H1 (cell line): Measurements from ENCODE around the gene ZYG11B. TPM values are rescaled to one million over a fixed set of nuclear protein-coding genes. Genes with fewer than 3 reads are reported as not detected.

Source experiments
- CTCF ChIA-PET: fragments of 300-600 bp; sonication (Branson Sonifier 250); formaldehyde crosslinking; loops from one replicate; lab custom pipeline; 2021; ENCODE audit not compliant: partially characterized antibody; lab: Charles Lee
- POLR2A ChIA-PET: fragments of 300-600 bp; sonication (Branson Sonifier 250); formaldehyde crosslinking; loops from one replicate; lab custom pipeline; 2021; ENCODE audit warnings: inconsistent platforms; ENCODE audit not compliant: partially characterized antibody; lab: Charles Lee
- DNase-seq, 2 experiments: peaks; one replicate each; pipeline versions ENCODE4 v3.0.0 to v3.0.0-alpha.2; 2010 to 2022; ENCODE audit warnings: low spot score in 2 of 2, low read depth in 1 of 2, mixed read lengths in 1 of 2
- FAIRE-seq: peaks from 2 replicates; lab custom pipeline; 2011; peaks lifted over from hg19 to GRCh38; lab: Jason Lieb, UNC
- H2AFZ ChIP-seq: 2 replicates; pipeline ENCODE4 v1.8.1; 2012; ENCODE audit warnings: low read length, inconsistent platforms
- H2AK5ac ChIP-seq: 2 replicates; pipeline ENCODE4 v1.6.1; 2013; ENCODE audit warnings: low read depth, low read length
- H2BK120ac ChIP-seq: replicated peaks from 2 replicates; pipeline ENCODE3; 2013; ENCODE audit warnings: low read depth, low read length, inconsistent platforms
- H2BK12ac ChIP-seq: 2 replicates; pipeline ENCODE4 v1.6.1; 2013; ENCODE audit warnings: low read depth, low read length
- H2BK15ac ChIP-seq: 2 replicates; pipeline ENCODE4 v1.6.1; 2013; ENCODE audit warnings: low read length
- H2BK20ac ChIP-seq: 2 replicates; pipeline ENCODE4 v1.6.1; 2013; ENCODE audit warnings: low read length
- H2BK5ac ChIP-seq: 2 replicates; pipeline ENCODE4 v1.6.1; 2013; ENCODE audit warnings: low read depth, low read length
- H3K14ac ChIP-seq: 2 replicates; pipeline ENCODE4 v1.6.1; 2013; ENCODE audit warnings: inconsistent platforms; ENCODE audit not compliant: insufficient read length
- H3K18ac ChIP-seq: 2 replicates; pipeline ENCODE4 v1.6.1; 2013; ENCODE audit warnings: low read length; ENCODE audit errors: extremely low read depth
- H3K23ac ChIP-seq: 2 replicates; pipeline ENCODE4 v1.6.1; 2013; ENCODE audit warnings: inconsistent platforms; ENCODE audit not compliant: insufficient read length
- H3K23me2 ChIP-seq: 2 replicates; pipeline ENCODE4 v1.6.1; 2013; ENCODE audit warnings: low read depth, low read length
- H3K27ac ChIP-seq: 2 replicates; pipeline ENCODE4 v1.6.1; 2011; ENCODE audit warnings: low read depth, low read length, inconsistent platforms
- H3K27me3 ChIP-seq, 4 experiments: replicated peaks in 1 of 4; 1 replicate in 1 of 4; 2 replicates in 3 of 4; pipeline versions ENCODE4 v1.6.1 to v1.8.1; 2011 to 2013; ENCODE audit warnings: low read length in 3 of 4, mild to moderate bottlenecking in 3 of 4, inconsistent platforms in 2 of 4, mixed read lengths in 2 of 4, moderate library complexity in 1 of 4; ENCODE audit not compliant: control insufficient read depth in 3 of 4, insufficient read depth in 3 of 4; ENCODE audit errors: extremely low read depth in 1 of 4
- H3K36me3 ChIP-seq, 4 experiments: 2 replicates each; pipeline versions ENCODE4 v1.6.1 to v1.8.1; 2011 to 2013; ENCODE audit warnings: mild to moderate bottlenecking in 4 of 4, low read length in 3 of 4, moderate library complexity in 2 of 4, control low read depth in 1 of 4, inconsistent platforms in 1 of 4; ENCODE audit not compliant: insufficient read depth in 4 of 4, control insufficient read depth in 2 of 4
- H3K4ac ChIP-seq: replicated peaks from 2 replicates; pipeline ENCODE3; 2013; ENCODE audit warnings: low read length, low read depth, mixed read lengths, inconsistent platforms; ENCODE audit not compliant: insufficient read length
- H3K4me1 ChIP-seq, 4 experiments: replicated peaks in 1 of 4; 1 replicate in 1 of 4; 2 replicates in 3 of 4; pipeline versions ENCODE4 v1.6.1 to v1.8.1; 2011 to 2013; ENCODE audit warnings: low read length in 3 of 4, inconsistent platforms in 2 of 4, mixed read lengths in 1 of 4; ENCODE audit not compliant: insufficient read depth in 4 of 4, control insufficient read depth in 3 of 4
- H3K4me2 ChIP-seq, 2 experiments: 2 replicates each; pipeline versions ENCODE4 v1.6.1 to v1.8.1; 2011 to 2013; ENCODE audit warnings: low read depth in 2 of 2, low read length in 2 of 2, control low read depth in 1 of 2, inconsistent platforms in 1 of 2, mild to moderate bottlenecking in 1 of 2; ENCODE audit not compliant: insufficient read depth in 1 of 2
- H3K4me3 ChIP-seq, 4 experiments: fragments of 200-600, 300-600 bp in 1 of 4; sonication (generic), shearing (Covaris generic), sonication (Bioruptor Twin) in 1 of 4; 2 replicates each; pipeline versions ENCODE4 v1.5.1 to v1.8.1; 2011 to 2016; ENCODE audit warnings: low read length in 4 of 4, low read depth in 3 of 4, control low read depth in 2 of 4, inconsistent platforms in 2 of 4, mild to moderate bottlenecking in 2 of 4, mixed read lengths in 1 of 4, moderate library complexity in 1 of 4; ENCODE audit not compliant: insufficient read depth in 2 of 4; ENCODE audit errors: extremely low read depth in 1 of 4
- H3K56ac ChIP-seq: replicated peaks from 2 replicates; pipeline ENCODE3; 2013; ENCODE audit warnings: low read depth, mild to moderate bottlenecking, mixed read lengths, low read length, inconsistent platforms; ENCODE audit not compliant: insufficient read length
- H3K79me1 ChIP-seq: 2 replicates; pipeline ENCODE4 v1.6.1; 2013; ENCODE audit warnings: low read depth, low read length, control low read depth
- H3K79me2 ChIP-seq, 2 experiments: 2 replicates each; pipeline versions ENCODE4 v1.6.1 to v1.8.1; 2012 to 2013; ENCODE audit warnings: low read length in 2 of 2, mild to moderate bottlenecking in 2 of 2, inconsistent platforms in 1 of 2; ENCODE audit not compliant: insufficient read depth in 2 of 2, control insufficient read depth in 1 of 2
- H3K9ac ChIP-seq, 4 experiments: replicated peaks in 1 of 4; 1 replicate in 1 of 4; 2 replicates in 3 of 4; pipeline versions ENCODE4 v1.6.1 to v1.8.1; 2011 to 2013; ENCODE audit warnings: low read depth in 3 of 4, low read length in 3 of 4, control low read depth in 2 of 4, mild to moderate bottlenecking in 2 of 4, moderate library complexity in 2 of 4, inconsistent platforms in 1 of 4; ENCODE audit errors: extremely low read depth in 1 of 4
- H3K9me3 ChIP-seq, 2 experiments: 2 replicates each; pipeline versions ENCODE4 v1.6.1 to v1.8.1; 2012 to 2013; ENCODE audit warnings: mild to moderate bottlenecking in 2 of 2, moderate library complexity in 2 of 2, control low read depth in 1 of 2, inconsistent platforms in 1 of 2, low read depth in 1 of 2, low read length in 1 of 2, mixed read lengths in 1 of 2; ENCODE audit not compliant: insufficient read depth in 2 of 2
- H4K20me1 ChIP-seq, 2 experiments: replicated peaks in 1 of 2; 2 replicates each; pipeline versions ENCODE3 to v1.8.1; 2011 to 2013; ENCODE audit warnings: inconsistent platforms in 2 of 2, low read length in 2 of 2, mild to moderate bottlenecking in 1 of 2; ENCODE audit not compliant: insufficient read depth in 2 of 2, control insufficient read depth in 1 of 2
- H4K5ac ChIP-seq: 2 replicates; pipeline ENCODE4 v1.6.1; 2013; ENCODE audit warnings: low read length, low read depth, mixed read lengths, inconsistent platforms; ENCODE audit not compliant: insufficient read length
- H4K8ac ChIP-seq: 2 replicates; pipeline ENCODE4 v1.8.0; 2013; ENCODE audit warnings: mild to moderate bottlenecking, moderate library complexity, low read length, inconsistent platforms; ENCODE audit not compliant: insufficient read depth; ENCODE audit errors: extremely low read depth
- H4K91ac ChIP-seq: replicated peaks from 2 replicates; pipeline ENCODE3; 2013; ENCODE audit warnings: low read length, mixed read lengths, inconsistent platforms; ENCODE audit not compliant: insufficient read length
- ASH2L ChIP-seq: fragments of 200-600, 300-600 bp; sonication (generic); IDR thresholded peaks from one replicate; pipeline ENCODE4 v1.7.1; 2017; ENCODE audit warnings: low read length
- BACH1 ChIP-seq: IDR thresholded peaks from 2 replicates; pipeline ENCODE4 v1.6.1; 2012; ENCODE audit warnings: low read length, improper control_type of control experiment
- JUND ChIP-seq: IDR thresholded peaks from 2 replicates; pipeline ENCODE4 v1.6.1; 2011; ENCODE audit warnings: mild to moderate bottlenecking, improper control_type of control experiment, low read length
- MAFK ChIP-seq: IDR thresholded peaks from 2 replicates; pipeline ENCODE4 v1.6.1; 2012; ENCODE audit warnings: low read depth, mild to moderate bottlenecking, improper control_type of control experiment, low read length
- POLR2A ChIP-seq, 2 experiments: IDR thresholded peaks; 1 replicate in 1 of 2; 2 replicates in 1 of 2; pipeline ENCODE4 v1.6.1; 2011; ENCODE audit warnings: low read depth in 2 of 2, low read length in 2 of 2, mild to moderate bottlenecking in 2 of 2; ENCODE audit errors: control extremely low read depth in 1 of 2
- RBBP5 ChIP-seq: IDR thresholded peaks from 2 replicates; pipeline ENCODE4 v1.7.1; 2012; ENCODE audit warnings: low read depth, mild to moderate bottlenecking, inconsistent platforms, low read length, moderate library complexity, borderline replicate concordance
- RXRA ChIP-seq: IDR thresholded peaks from 2 replicates; pipeline ENCODE4 v1.6.1; 2011; ENCODE audit warnings: low read depth, mild to moderate bottlenecking, low read length, moderate library complexity; ENCODE audit not compliant: insufficient read depth
- SIRT6 ChIP-seq: IDR thresholded peaks from one replicate; pipeline ENCODE4 v1.7.1; 2012; ENCODE audit warnings: low read length, inconsistent platforms
- SUZ12 ChIP-seq: fragments of 200-600 bp; sonication (generic); IDR thresholded peaks from 2 replicates; pipeline ENCODE4 v1.6.1; 2012; ENCODE audit warnings: mild to moderate bottlenecking, inconsistent platforms, low read length, moderate library complexity, mixed read lengths
- ZNF274 ChIP-seq: IDR thresholded peaks from 2 replicates; pipeline ENCODE4 v1.7.0; 2012; ENCODE audit warnings: low read length, borderline replicate concordance; ENCODE audit errors: extremely low read depth
- WGBS, 2 experiments: shearing (Covaris generic) in 1 of 2; methylation state at CpG; one replicate each; pipeline versions ENCODE4 v1.1.6 to v1.1.7; 2013 to 2015; ENCODE audit warnings: low lambda C conversion rate in 2 of 2, mixed read lengths in 2 of 2, inconsistent platforms in 1 of 2, low coverage in 1 of 2, missing lambda C conversion rate in 1 of 2; ENCODE audit not compliant: insufficient replicate concordance in 2 of 2, insufficient coverage in 1 of 2, insufficient read length in 1 of 2; ENCODE audit errors: extremely low coverage in 1 of 2, missing lambda C conversion rate in 1 of 2; 5-methylcytosine and 5-hydroxymethylcytosine counted together
- polyA plus RNA-seq, 7 experiments: library from polyadenylated mRNA; depleted of rRNA in 3 of 7; stranded (reverse) in 5 of 7; unstranded in 2 of 7; fragments of >200 nt in 5 of 7; fragments of 200-250 nt in 2 of 7; gene quantifications; 1 replicate in 5 of 7; 2 replicates in 1 of 7; 4 replicates in 1 of 7; pipeline versions ENCODE4 v1.2.1 to v1.2.3, GENCODE V29; 2011 to 2013; ENCODE audit warnings: missing spikeins in 2 of 7, mixed read lengths in 2 of 7
- total RNA-seq: library from RNA; stranded (reverse); fragmentation: NEBNext Ultra II Directional; extraction: Animal tissue kit (Norgen Biotek cat#: 25700); gene quantifications from 2 replicates; pipeline ENCODE4 v1.2.1, GENCODE V29; 2021
- TF ChIP-seq, protein P1 (sequence below): IDR thresholded peaks from 2 replicates; pipeline ENCODE4 v1.6.1; 2012; ENCODE audit warnings: inconsistent platforms

Gene ZYG11B
- total and polyA plus RNA-seq, 2 of the 8 experiments (the other 6 are each of a cell fraction or from before 2014, with no cell fraction given): 4.4 to 20.9 TPM

DNA sequence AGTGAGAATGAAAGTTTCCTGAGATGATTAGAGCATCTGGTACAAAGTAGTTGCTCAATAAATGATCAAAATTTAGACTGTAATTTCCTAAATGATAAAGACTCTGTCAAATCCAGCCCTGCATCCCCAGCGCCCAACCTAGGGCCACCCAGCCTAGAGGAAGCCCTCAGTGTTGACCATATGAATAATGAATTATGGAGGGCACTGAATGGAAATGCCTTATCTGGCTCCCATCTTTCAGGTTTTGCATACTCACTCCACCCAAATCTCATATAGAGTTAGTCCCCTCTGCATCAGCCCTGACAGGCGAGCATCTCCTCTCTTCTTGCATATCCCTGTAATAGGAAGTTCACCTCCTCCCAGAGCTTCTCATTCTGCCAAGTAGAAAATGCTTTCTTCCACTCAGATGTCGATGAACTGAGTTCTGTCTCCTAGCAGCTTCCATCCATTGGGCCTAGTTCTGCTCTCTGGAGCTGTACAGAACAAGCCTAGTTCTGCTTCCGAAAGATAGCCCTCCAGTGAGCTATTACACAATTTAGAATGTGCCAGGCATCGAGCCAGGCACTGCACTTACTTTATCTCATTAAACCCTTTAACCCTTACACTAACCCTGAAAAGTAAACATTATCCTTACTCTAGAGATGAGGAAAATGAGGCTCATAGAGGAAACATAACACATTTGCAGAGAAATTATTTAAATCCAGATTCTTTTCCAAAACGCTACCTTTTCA, 49.0 kb upstream of the ZYG11B start:
- Histone ChIP-seq H2BK12ac (no peak overlapping the region), H3K4me3 (no peak overlapping the region), H3K14ac (no peak overlapping the region), H4K8ac (no peak overlapping the region), H3K79me1 (no peaks in the 10 kb centered on the region), H3K79me2 (no peaks in the 10 kb centered on the region), H2BK120ac (no peak overlapping the region), H3K9me3 (no peaks in the 10 kb centered on the region), H3K9ac (no peak overlapping the region), H2AFZ (no peak overlapping the region), H3K27ac (no peak overlapping the region), H3K56ac (no peak overlapping the region), H4K91ac (no peak overlapping the region), H4K20me1 (no peaks in the 10 kb centered on the region), H3K27me3 (no peaks in the 10 kb centered on the region), H2AK5ac (no peak overlapping the region), H3K18ac (no peak overlapping the region), H4K5ac (no peak overlapping the region), H3K4me1 (peaks cover 0 to 7% (median 3%) of the 10 kb centered on the region in 4 experiments; a peak in 3 of 7 replicates), H3K23me2 (no peaks in the 10 kb centered on the region), H2BK15ac (no peak overlapping the region), H3K4me2 (no peak overlapping the region), H2BK20ac (no peak overlapping the region), H3K4ac (no peak overlapping the region), H2BK5ac (no peak overlapping the region), H3K36me3 (no peaks in the 10 kb centered on the region), H3K23ac (no peak overlapping the region)
- no peak for FAIRE-seq
- TF ChIP-seq ZNF274 (no peak), JUND (no peak), RXRA (no peak), RBBP5 (no peak), BACH1 (no peak), POLR2A (IDR thresholded peaks at IDR 0.05; ENCODE audit: control extremely low read depth in 1 of 2, low read depth in 2 of 2, low read length in 2 of 2) (no peak), MAFK (no peak), SIRT6 (no peak), SUZ12 (no peak), ASH2L (no peak)
- TF ChIP-seq, protein P1, sequence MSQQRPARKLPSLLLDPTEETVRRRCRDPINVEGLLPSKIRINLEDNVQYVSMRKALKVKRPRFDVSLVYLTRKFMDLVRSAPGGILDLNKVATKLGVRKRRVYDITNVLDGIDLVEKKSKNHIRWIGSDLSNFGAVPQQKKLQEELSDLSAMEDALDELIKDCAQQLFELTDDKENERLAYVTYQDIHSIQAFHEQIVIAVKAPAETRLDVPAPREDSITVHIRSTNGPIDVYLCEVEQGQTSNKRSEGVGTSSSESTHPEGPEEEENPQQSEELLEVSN: no peak
- ChIA-PET POLR2A (interaction anchor here (0.9 to 1.3 kb wide), 2 partner anchors 9 to 14 kb away, joined by 3 to 4 read pairs; no protein-coding TSS in a partner anchor), CTCF (interaction anchor here (0.6 to 1.6 kb wide), 4 partner anchors 9 to 46 kb away, joined by 3 to 6 read pairs (median 4); no protein-coding TSS in a partner anchor)
- 93% methylated on average over 6 of the region's 6 CpGs; no CpG with 5 or more reads in 1 of the 2 experiments for WGBS, 2 experiments
- DNase-seq: no peak
